ENCODE data around the gene RRAS.

RRAS gene

DNA sequence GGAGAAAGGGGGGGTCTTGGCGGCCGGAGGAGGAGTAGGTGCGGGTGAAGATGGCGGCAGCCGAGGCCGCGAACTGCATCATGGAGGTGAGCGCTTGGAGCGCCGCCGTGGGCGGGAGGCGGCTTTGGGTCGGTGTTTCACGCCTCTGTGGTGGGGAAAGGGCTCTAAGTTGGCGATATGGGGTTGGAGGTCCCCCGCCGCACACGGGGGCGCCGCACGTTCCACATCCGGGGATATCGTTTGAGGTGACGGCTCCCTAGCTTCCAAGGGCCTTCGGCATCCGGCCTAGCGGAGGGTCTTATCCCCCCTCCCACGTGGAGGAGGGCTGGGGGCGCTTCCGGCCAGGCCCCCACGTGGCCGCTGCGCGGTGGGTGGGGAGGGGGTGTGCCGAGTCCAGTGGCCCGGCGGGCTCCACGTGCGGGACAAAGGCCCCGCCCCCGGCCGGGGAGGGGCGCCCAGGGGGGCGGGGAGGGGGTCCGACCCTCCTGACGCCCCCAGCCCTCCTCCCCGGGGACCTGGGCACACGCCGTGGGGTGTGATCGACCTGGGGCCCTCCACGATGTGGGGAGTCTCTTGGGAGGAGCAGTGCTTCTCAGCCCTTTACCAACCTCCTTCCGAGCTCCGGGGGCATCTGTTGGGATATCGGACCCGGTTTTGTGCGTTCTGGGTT, 37.4 kb upstream of the RRAS start, which contains the start of gene PRMT1:
PRMT1 (plus strand) TSS at position 41 of the 670 bp plus-strand sequence; CDS start at position 51, 10 bp downstream.
- DNase-seq (ENCODE audit: extremely low read depth, low read depth) = no peak
- TF ChIP-seq, protein P1, sequence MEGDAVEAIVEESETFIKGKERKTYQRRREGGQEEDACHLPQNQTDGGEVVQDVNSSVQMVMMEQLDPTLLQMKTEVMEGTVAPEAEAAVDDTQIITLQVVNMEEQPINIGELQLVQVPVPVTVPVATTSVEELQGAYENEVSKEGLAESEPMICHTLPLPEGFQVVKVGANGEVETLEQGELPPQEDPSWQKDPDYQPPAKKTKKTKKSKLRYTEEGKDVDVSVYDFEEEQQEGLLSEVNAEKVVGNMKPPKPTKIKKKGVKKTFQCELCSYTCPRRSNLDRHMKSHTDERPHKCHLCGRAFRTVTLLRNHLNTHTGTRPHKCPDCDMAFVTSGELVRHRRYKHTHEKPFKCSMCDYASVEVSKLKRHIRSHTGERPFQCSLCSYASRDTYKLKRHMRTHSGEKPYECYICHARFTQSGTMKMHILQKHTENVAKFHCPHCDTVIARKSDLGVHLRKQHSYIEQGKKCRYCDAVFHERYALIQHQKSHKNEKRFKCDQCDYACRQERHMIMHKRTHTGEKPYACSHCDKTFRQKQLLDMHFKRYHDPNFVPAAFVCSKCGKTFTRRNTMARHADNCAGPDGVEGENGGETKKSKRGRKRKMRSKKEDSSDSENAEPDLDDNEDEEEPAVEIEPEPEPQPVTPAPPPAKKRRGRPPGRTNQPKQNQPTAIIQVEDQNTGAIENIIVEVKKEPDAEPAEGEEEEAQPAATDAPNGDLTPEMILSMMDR (IDR thresholded peaks at IDR 0.05; ENCODE audit: low read depth, low read length, missing control alignments) = no peak
- H3K4me3 ChIP-seq (replicated peaks; ENCODE audit: low read depth, low read length) = peak within 1 kb of the TSS; percentile 99

DNA sequence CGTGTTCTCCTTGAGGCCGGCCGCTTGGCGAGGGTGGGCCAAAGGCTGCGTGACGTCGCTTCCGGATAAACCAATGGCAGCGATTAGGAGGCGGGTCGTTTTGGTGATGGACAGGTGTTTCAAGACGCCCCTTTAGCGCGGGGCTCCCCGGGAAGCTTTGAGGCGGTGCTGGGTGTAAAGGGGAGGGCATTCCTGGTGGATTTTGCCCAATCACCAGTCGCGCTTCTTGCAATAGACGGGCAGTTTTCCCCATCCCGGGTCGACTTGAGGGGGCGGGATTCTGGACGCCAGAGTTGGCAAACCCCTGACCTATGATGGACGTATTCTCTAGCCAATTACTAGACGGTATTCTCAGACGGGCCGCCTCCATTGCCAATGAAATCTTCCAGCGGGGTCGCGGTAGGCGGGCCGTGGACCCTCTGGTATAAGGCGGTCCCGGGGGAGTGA, 36.9 kb upstream of the RRAS start:
- TF ChIP-seq, protein P1 (IDR thresholded peaks at IDR 0.05; ENCODE audit: low read depth, low read length, missing control alignments) = no peak
- H3K4me3 ChIP-seq (replicated peaks; ENCODE audit: low read depth, low read length) = peak overlapping the region; percentile 99
- peak; percentile 100 for DNase-seq (ENCODE audit: extremely low read depth, low read depth)

DNA sequence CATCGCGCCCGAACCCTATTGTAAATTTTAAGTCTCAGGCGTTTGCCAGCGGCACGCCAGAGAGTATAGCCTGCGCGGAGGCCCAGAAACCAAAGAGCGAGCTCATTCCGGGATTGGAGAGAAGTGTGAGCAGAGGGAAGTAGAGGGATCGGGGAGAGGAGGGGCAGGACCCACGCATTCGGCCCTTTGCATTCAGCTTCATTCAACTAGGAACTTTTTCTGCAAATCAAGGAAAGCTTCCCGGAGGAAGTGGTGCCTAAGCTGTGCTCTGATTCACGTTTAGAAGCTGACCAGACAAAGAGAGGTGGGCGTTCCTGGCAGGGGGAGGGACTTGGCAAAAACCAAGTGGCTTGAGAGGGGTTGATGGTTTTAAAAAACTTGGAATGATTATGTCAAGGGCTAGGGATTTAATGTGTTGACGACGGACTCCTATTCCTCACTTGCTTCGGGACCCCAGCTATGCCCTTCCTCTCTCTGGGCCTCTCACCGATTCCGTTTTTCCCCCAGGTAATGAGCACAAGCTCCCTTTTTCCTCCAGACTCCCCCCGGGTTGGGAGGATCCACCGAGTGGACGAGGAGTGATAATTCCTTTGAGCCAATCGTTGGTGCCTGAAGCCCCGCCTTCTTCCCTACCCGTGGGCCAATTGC, 36.3 kb upstream of the RRAS start:
- TF ChIP-seq, protein P1 (IDR thresholded peaks at IDR 0.05; ENCODE audit: low read depth, low read length, missing control alignments) = no peak
- peak overlapping the region; percentile 99 for H3K4me3 ChIP-seq (replicated peaks; ENCODE audit: low read depth, low read length)
- peak; percentile 88 for DNase-seq (ENCODE audit: extremely low read depth, low read depth)

GRCh38 chr19:49672131-49672919, 32.4 kb upstream of the RRAS start:
- TF ChIP-seq, protein P1 (IDR thresholded peaks at IDR 0.05; ENCODE audit: low read depth, low read length, missing control alignments) = peak; percentile 93
- H3K4me3 ChIP-seq (replicated peaks; ENCODE audit: low read depth, low read length) = no peak overlapping the region
- DNase-seq (ENCODE audit: extremely low read depth, low read depth) = no peak

DNA sequence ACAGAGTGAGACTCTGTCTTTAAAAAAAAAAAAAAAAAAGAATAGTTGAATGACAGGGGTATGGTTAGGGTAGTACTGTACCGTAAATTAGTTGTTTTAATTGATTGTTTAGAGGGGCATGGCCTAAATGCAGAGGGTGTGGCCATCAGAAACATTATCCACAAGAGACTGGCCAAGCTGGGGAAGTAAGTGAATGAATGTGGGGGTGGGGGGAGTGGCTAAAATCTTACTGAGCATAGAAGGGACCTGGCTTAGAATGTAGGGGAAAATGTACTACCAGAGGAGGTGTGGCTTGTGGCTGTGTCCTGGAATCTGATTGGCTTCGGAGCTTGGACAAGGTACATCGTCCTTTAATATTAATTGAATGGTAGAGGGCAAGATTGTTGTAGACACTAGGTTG, 29.6 kb upstream of the RRAS start:
- TF ChIP-seq, protein P1 (IDR thresholded peaks at IDR 0.05; ENCODE audit: low read depth, low read length, missing control alignments) = no peak
- H3K4me3 ChIP-seq (replicated peaks; ENCODE audit: low read depth, low read length) = no peak overlapping the region
- no peak for DNase-seq (ENCODE audit: extremely low read depth, low read depth)

DNA sequence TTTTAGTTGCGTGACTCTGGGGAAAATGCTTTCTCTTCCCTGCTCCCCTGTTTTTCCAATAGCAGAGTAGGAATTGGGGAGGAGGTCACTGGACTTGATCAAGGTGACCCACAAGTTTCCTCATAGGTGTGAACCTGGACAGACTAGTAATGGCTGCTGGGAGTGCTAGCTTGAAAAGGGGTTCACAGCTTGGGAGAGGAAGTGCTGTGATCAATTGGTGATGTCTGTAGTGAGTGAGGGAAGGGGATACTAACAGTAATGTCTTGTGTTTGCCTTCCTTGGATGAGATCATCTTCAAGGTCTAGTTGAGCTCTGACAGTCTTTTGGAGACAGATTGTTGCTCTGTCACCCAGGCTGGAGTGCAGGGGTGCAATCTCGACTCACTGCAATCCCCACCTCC, 27.5 kb upstream of the RRAS start:
- TF ChIP-seq, protein P1 (IDR thresholded peaks at IDR 0.05; ENCODE audit: low read depth, low read length, missing control alignments) = no peak
- DNase-seq (ENCODE audit: extremely low read depth, low read depth) = no peak
- H3K4me3 ChIP-seq (replicated peaks; ENCODE audit: low read depth, low read length) = peak overlapping the region; percentile 78; the same call in 1 of the 2 replicates

Data from HFF-Myc (cell line).